Nephron (organoid): ENCODE measurements around the gene LPP.

Experiments used
- H3K27ac Mint-ChIP-seq, 3 experiments: 2 replicates each; pipeline ENCODE4 v1.8.0; 2020; ENCODE audit warnings: mixed read lengths in 3 of 3, mild to moderate bottlenecking in 2 of 3, moderate library complexity in 1 of 3
- H3K27me3 Mint-ChIP-seq: 2 replicates; pipeline ENCODE4 v1.8.0; 2021; ENCODE audit warnings: low read depth, mild to moderate bottlenecking, moderate library complexity, mixed read lengths
- H3K36me3 Mint-ChIP-seq: 2 replicates; pipeline ENCODE4 v1.8.0; 2020; ENCODE audit warnings: low read depth, mixed read lengths
- H3K4me1 Mint-ChIP-seq: 2 replicates; pipeline ENCODE4 v1.8.0; 2020; ENCODE audit warnings: mixed read lengths
- H3K4me3 Mint-ChIP-seq, 3 experiments: 2 replicates each; pipeline ENCODE4 v1.8.0; 2020; ENCODE audit warnings: mild to moderate bottlenecking in 3 of 3, mixed read lengths in 3 of 3, moderate library complexity in 2 of 3
- H3K9me3 Mint-ChIP-seq: 2 replicates; pipeline ENCODE4 v1.8.0; 2020; ENCODE audit warnings: mixed read lengths
- CTCF ChIP-seq, 3 experiments: fragments of 200-600 bp; sonication (generic); IDR thresholded peaks; one replicate each; pipeline ENCODE4 v1.5.0; 2021; ENCODE audit warnings: antibody characterized with exemption in 3 of 3; ENCODE audit not compliant: unreplicated experiment in 3 of 3

LPP gene

GRCh38 chr3:188673646-188674186 is 519.8 kb downstream of the LPP start:
- Mint-ChIP-seq H3K4me1 (peaks cover 12% of the 10 kb centered on the region), H3K9me3 (no peaks in the 10 kb centered on the region), H3K27me3 (no peaks in the 10 kb centered on the region), H3K4me3 (no peak overlapping the region), H3K27ac (no peak overlapping the region), H3K36me3 (peaks cover 12% of the 10 kb centered on the region)
- no peak for TF ChIP-seq CTCF (IDR thresholded peaks at IDR 0.05; ENCODE audit: unreplicated experiment in 3 of 3)

- no peaks in the 10 kb centered on the region for H3K9me3 Mint-ChIP-seq
- no peak overlapping the region for H3K27ac Mint-ChIP-seq
- TF ChIP-seq CTCF (IDR thresholded peaks at IDR 0.05; ENCODE audit: unreplicated experiment in 3 of 3), result no peak
- H3K4me1 Mint-ChIP-seq, result peaks cover 16% of the 10 kb centered on the region
- H3K36me3 Mint-ChIP-seq, result peaks cover 7% of the 10 kb centered on the region
- no peaks in the 10 kb centered on the region for H3K27me3 Mint-ChIP-seq
- no peak overlapping the region for H3K4me3 Mint-ChIP-seq
Observed at GRCh38 chr3:188674595-188674994, 520.6 kb downstream of the LPP start.

- Mint-ChIP-seq H3K27me3 (no peaks in the 10 kb centered on the region), H3K36me3 (no peaks in the 10 kb centered on the region), H3K4me3 (no peak overlapping the region), H3K4me1 (peaks cover 20% of the 10 kb centered on the region), H3K27ac (no peak overlapping the region), H3K9me3 (no peaks in the 10 kb centered on the region)
- no peak for TF ChIP-seq CTCF (IDR thresholded peaks at IDR 0.05; ENCODE audit: unreplicated experiment in 3 of 3)
Observed at GRCh38 chr3:188677344-188677743, 523.4 kb downstream of the LPP start.

GRCh38 chr3:188680189-188680588 is 526.2 kb downstream of the LPP start:
- H3K4me1 Mint-ChIP-seq, result peaks cover 16% of the 10 kb centered on the region
- H3K4me3 Mint-ChIP-seq, result no peak overlapping the region
- no peaks in the 10 kb centered on the region for H3K27me3 Mint-ChIP-seq
- H3K9me3 Mint-ChIP-seq, result no peaks in the 10 kb centered on the region
- no peak for TF ChIP-seq CTCF (IDR thresholded peaks at IDR 0.05; ENCODE audit: unreplicated experiment in 3 of 3)
- no peaks in the 10 kb centered on the region for H3K36me3 Mint-ChIP-seq
- H3K27ac Mint-ChIP-seq, result peak overlapping the region; percentile 12 to 69 (median 22)

GRCh38 chr3:188680605-188681004 is 526.6 kb downstream of the LPP start:
- Mint-ChIP-seq H3K4me1 (peaks cover 16% of the 10 kb centered on the region), H3K36me3 (no peaks in the 10 kb centered on the region), H3K27ac (peak overlapping the region in 1 of 3 experiments; percentile 69), H3K9me3 (no peaks in the 10 kb centered on the region), H3K4me3 (no peak overlapping the region), H3K27me3 (no peaks in the 10 kb centered on the region)
- no peak for TF ChIP-seq CTCF (IDR thresholded peaks at IDR 0.05; ENCODE audit: unreplicated experiment in 3 of 3)

GRCh38 chr3:188682316-188682715 is 528.4 kb downstream of the LPP start:
- no peak for TF ChIP-seq CTCF (IDR thresholded peaks at IDR 0.05; ENCODE audit: unreplicated experiment in 3 of 3)
- Mint-ChIP-seq H3K4me3 (no peak overlapping the region), H3K27me3 (no peaks in the 10 kb centered on the region), H3K27ac (no peak overlapping the region), H3K36me3 (no peaks in the 10 kb centered on the region), H3K4me1 (peaks cover 16% of the 10 kb centered on the region), H3K9me3 (no peaks in the 10 kb centered on the region)
